ENCODE results near the gene JAZF1. TPM values are rescaled to one million over a fixed set of nuclear protein-coding genes. Genes with fewer than 3 reads are reported as not detected.

The JAZF1 gene
- total and polyA plus RNA-seq, 2 of the 4 experiments (the other 2 are of a cell fraction) = 8.4 to 10.5 TPM

- no peak for ATAC-seq (ENCODE audit: low read depth)
- no peaks in the 10 kb centered on the region for H3K27me3 ChIP-seq (ENCODE audit: control insufficient read depth, insufficient read depth, low read length)
- intact Hi-C loops (cut with micrococcal nuclease) = no loop called here
Observed at GRCh38 chr7:27930910-27931476, 249.6 kb downstream of the JAZF1 start.

More at GRCh38 chr7:27930910-27931476, 249.6 kb downstream of the JAZF1 start:
- BruUV-seq (replicated peaks) = no TSS peak
- dilution Hi-C loops (cut with HindIII; ENCODE audit: low sequenced_read_pairs, unreplicated experiment) (no loop called here), in situ Hi-C loops (cut with MboI; ENCODE audit: low sequenced_read_pairs) (no loop called here)
- Histone ChIP-seq H3K79me1 (ENCODE audit: low read depth in 1 of 2, low read length in 2 of 2) (peaks cover under 1 to 13% of the 10 kb centered on the region in 2 experiments; a peak in 3 of 4 replicates), H2BK5ac (ENCODE audit: low read depth, low read length, poor library complexity, severe bottlenecking) (no peak overlapping the region), H4K8ac (ENCODE audit: low read depth in 2 of 2, low read length in 2 of 2) (no peak overlapping the region), H4K5ac (ENCODE audit: low read depth, low read length) (no peak overlapping the region), H2AFZ (replicated peaks; ENCODE audit: low read length, poor library complexity) (no peak overlapping the region), H3K18ac (ENCODE audit: low read depth, low read length) (no peak overlapping the region), H3K9ac (ENCODE audit: low read depth, low read length) (no peak overlapping the region), H3K56ac (ENCODE audit: extremely low read depth, insufficient read depth, low read length) (no peak overlapping the region), H3K4me1 (ENCODE audit: control insufficient read depth, insufficient read depth, low read length) (peaks cover 3% of the 10 kb centered on the region), H2BK20ac (ENCODE audit: low read depth, low read length) (no peak overlapping the region), H2BK120ac (ENCODE audit: low read depth, low read length) (no peak overlapping the region), H4K20me1 (ENCODE audit: insufficient read depth, low read length) (0 out of 2 replicates have a peak, but pooled peaks cover 3% of the 10 kb centered on the region), H3K9me3 (ENCODE audit: control insufficient read depth, insufficient read depth, low read length) (no peaks in the 10 kb centered on the region), H2AK9ac (replicated peaks; ENCODE audit: low read depth, low read length, poor library complexity) (no peak overlapping the region), H3K14ac (replicated peaks; ENCODE audit: low read depth, low read length) (no peak overlapping the region), H3K36me3 (ENCODE audit: control insufficient read depth, insufficient read depth, low read length) (no peaks in the 10 kb centered on the region), H3K4me3 (ENCODE audit: insufficient read depth, low read depth, low read length) (no peak overlapping the region), H4K91ac (ENCODE audit: insufficient read depth, low read depth, low read length) (no peak overlapping the region), H3K23ac (ENCODE audit: low read depth, low read length) (no peak overlapping the region), H3K27ac (ENCODE audit: insufficient read depth, low read length) (no peak overlapping the region), H3K4ac (ENCODE audit: low read depth, low read length) (no peak overlapping the region), H2BK15ac (ENCODE audit: low read depth, low read length) (no peak overlapping the region), H2AK5ac (ENCODE audit: low read depth, low read length) (no peak overlapping the region), H3K9me1 (ENCODE audit: insufficient read depth, low read length) (no peaks in the 10 kb centered on the region), H3K4me2 (ENCODE audit: low read depth, low read length) (no peak overlapping the region)
- no peak for DNase-seq
- no peak for TF ChIP-seq CTCF (conservative IDR thresholded peaks at IDR 0.05; ENCODE audit: low read depth, low read length)
- no peak for TF ChIP-seq ELK1 (IDR thresholded peaks at IDR 0.05; ENCODE audit: borderline replicate concordance, low read depth, low read length)
- no peak for TF ChIP-seq MAZ (IDR thresholded peaks at IDR 0.05; ENCODE audit: borderline replicate concordance, low read depth, low read length)
- TF ChIP-seq SMC3 (IDR thresholded peaks at IDR 0.05; ENCODE audit: low read depth, low read length) = no peak
- no peak for TF ChIP-seq NFE2L2 (IDR thresholded peaks at IDR 0.05; ENCODE audit: low read depth, low read length)
- no peak for TF ChIP-seq RCOR1 (IDR thresholded peaks at IDR 0.05; ENCODE audit: insufficient replicate concordance, low read length)
- no peak for TF ChIP-seq CHD1 (IDR thresholded peaks at IDR 0.05; ENCODE audit: low read depth, low read length)
- no peak for TF ChIP-seq MAFK (IDR thresholded peaks at IDR 0.05; ENCODE audit: low read depth, low read length)
- no peak for TF ChIP-seq CEBPB (IDR thresholded peaks at IDR 0.05; ENCODE audit: low read depth, low read length)
- no peak for TF ChIP-seq USF2 (IDR thresholded peaks at IDR 0.05; ENCODE audit: low read depth, low read length)
- no peak for TF ChIP-seq FOS (IDR thresholded peaks at IDR 0.05; ENCODE audit: low read depth, low read length)
- TF ChIP-seq MXI1 (IDR thresholded peaks at IDR 0.05; ENCODE audit: borderline replicate concordance, low read depth, low read length) = no peak
- TF ChIP-seq POLR2A (IDR thresholded peaks at IDR 0.05; ENCODE audit: low read depth, low read length) = no peak
- TF ChIP-seq RFX5 (IDR thresholded peaks at IDR 0.05; ENCODE audit: low read depth, low read length) = no peak
- POLR2A ChIA-PET (ENCODE audit: unreplicated experiment) = no interaction called here
- CTCF ChIA-PET = no interaction called here

All from IMR-90 (cell line).